SHP77 treated with DMSO at 0.1 percent for 48 hours (cell line): Measurements from ENCODE around the gene PGM2L1.

Experiments used
- DNase-seq: peaks from one replicate; lab custom pipeline; 2025; lab: John Stamatoyannopoulos, UW

PGM2L1 gene

GRCh38 chr11:74297484-74297883, 100.7 kb downstream of the PGM2L1 start:
- no peak for DNase-seq

- DNase-seq: no peak
Observed at GRCh38 chr11:74288911-74289310, 109.3 kb downstream of the PGM2L1 start.

- peak; percentile 35 for DNase-seq
Observed at GRCh38 chr11:74288161-74288560, 110.1 kb downstream of the PGM2L1 start.

GRCh38 chr11:74284466-74284865, 113.8 kb downstream of the PGM2L1 start:
- no peak for DNase-seq

GRCh38 chr11:74283580-74284180, 114.6 kb downstream of the PGM2L1 start:
- DNase-seq: no peak

GRCh38 chr11:74282914-74283371, 115.3 kb downstream of the PGM2L1 start:
- no peak for DNase-seq

- no peak for DNase-seq
Observed at GRCh38 chr11:74282421-74282820, 115.8 kb downstream of the PGM2L1 start.

- DNase-seq: peak; percentile 83
Observed at GRCh38 chr11:74280494-74280893, 117.7 kb downstream of the PGM2L1 start.
